Gastroesophageal sphincter (tissue), 3 donors: ENCODE results near the gene BCL11A.

Experiments used
- CTCF ChIP-seq, 4 experiments: fragments of 200-600 bp in 2 of 4; fragments of 450-650 bp in 2 of 4; sonication (generic) in 1 of 4; IDR thresholded peaks; one replicate each; pipeline ENCODE4 v1.5.1; 2017 to 2019; ENCODE audit warnings: antibody characterized with exemption in 4 of 4, mild to moderate bottlenecking in 2 of 4, moderate library complexity in 2 of 4
- EP300 ChIP-seq: sonication (generic); formaldehyde crosslinking; IDR thresholded peaks from one replicate; pipeline ENCODE4 v1.6.1; 2017; ENCODE audit warnings: antibody characterized with exemption, mild to moderate bottlenecking
- POLR2AphosphoS5 ChIP-seq: sonication (generic); formaldehyde crosslinking; IDR thresholded peaks from one replicate; pipeline ENCODE4 v1.6.1; 2017; ENCODE audit warnings: antibody characterized with exemption

- no peak for TF ChIP-seq CTCF (IDR thresholded peaks at IDR 0.05)
- TF ChIP-seq EP300 = no peak
- no peak for TF ChIP-seq POLR2AphosphoS5
Observed at GRCh38 chr2:60487174-60487573, 66.3 kb downstream of the BCL11A start.
